Mucosa of descending colon (tissue), 3 donors: ENCODE data around the gene MST1R. TPM values are rescaled to one million over a fixed set of nuclear protein-coding genes. Genes with fewer than 3 reads are reported as not detected.
"Not testable (repeated sequence)": the region's sequence is repeated elsewhere in the genome, so short reads cannot be mapped to it uniquely, and the experiment has no call there.

ENCODE experiments used
- ATAC-seq: fragments of 200-7000 bp; cut with Tn5 transposase; one replicate; pipeline ENCODE4 v1.9.1; 2020; ENCODE audit warnings: mild to moderate bottlenecking, moderate library complexity
- DNase-seq, 3 donors: peaks; one replicate each; pipeline ENCODE4 v3.0.0-alpha.2; 2020
- H3K36me3 ChIP-seq: fragments of 200-600 bp; one replicate; pipeline ENCODE4 v1.8.0; 2021; ENCODE audit warnings: low read depth, mild to moderate bottlenecking
- H3K4me1 ChIP-seq: fragments of 200-600 bp; one replicate; pipeline ENCODE4 v1.8.0; 2021; ENCODE audit warnings: low read depth, mild to moderate bottlenecking
- H3K4me3 ChIP-seq: fragments of 200-600 bp; one replicate; pipeline ENCODE4 v1.8.0; 2021; ENCODE audit warnings: mild to moderate bottlenecking
- H3K9me3 ChIP-seq: fragments of 200-600 bp; one replicate; pipeline ENCODE4 v1.8.0; 2021; ENCODE audit warnings: mild to moderate bottlenecking
- CTCF ChIP-seq: fragments of 200-600 bp; IDR thresholded peaks from one replicate; pipeline ENCODE4 v1.8.0; 2022; ENCODE audit warnings: antibody characterized with exemption, mild to moderate bottlenecking
- intact Hi-C, 2 donors: fragments of 100-400 bp; cut with DNase I in 1 of 2; cut with micrococcal nuclease in 1 of 2; formaldehyde crosslinking; loops; one replicate each; pipeline versions ENCODE4 v1.11.0 to v1.11.1; 2022; cut with DNase I, micrococcal nuclease
- total RNA-seq, 3 donors: library from RNA; stranded (reverse); fragmentation: NEBNext Ultra II Directional in 2 of 3; extraction: Animal tissue kit (Norgen Biotek cat#: 25700) in 2 of 3; gene quantifications; one replicate each; pipeline versions ENCODE4 v1.2.1 to v1.2.4, GENCODE V29; 2021 to 2023
- donor health status: DM: no; HTN: no; CAD: no; lungs with moderate emphysema.
- donor health status: DM: no; HTN: no; CAD: no.
- donor health status: DM: no; HTN: yes; CAD: no.

The MST1R gene
- total RNA-seq, 3 donors from 2014 or later, result 76.2 to 153 (median 124) TPM

GRCh38 chr3:49927798-49928197, 24.1 kb upstream of the MST1R start:
- Histone ChIP-seq H3K4me3 (no peak overlapping the region), H3K4me1 (peaks cover 10% of the 10 kb centered on the region), H3K36me3 (no peaks in the 10 kb centered on the region), H3K9me3 (no peaks in the 10 kb centered on the region)
- intact Hi-C loops, result no loop called here
- no peak for DNase-seq
- ATAC-seq, result no peak
- no peak for TF ChIP-seq CTCF

GRCh38 chr3:49926117-49926728, 22.6 kb upstream of the MST1R start:
- no peak for TF ChIP-seq CTCF
- no peak overlapping the region for H3K4me3 ChIP-seq
- H3K36me3 ChIP-seq, result no peaks in the 10 kb centered on the region
- H3K9me3 ChIP-seq, result no peaks in the 10 kb centered on the region
- no peak for DNase-seq
- no peak for ATAC-seq
- H3K4me1 ChIP-seq, result peaks cover 10% of the 10 kb centered on the region
- intact Hi-C loops, result no loop called here

- H3K36me3 ChIP-seq, result no peaks in the 10 kb centered on the region
- TF ChIP-seq CTCF, result no peak
- intact Hi-C loops, result no loop called here
- ATAC-seq (no peak), DNase-seq (no peak)
- no peak overlapping the region for H3K4me3 ChIP-seq
- no peaks in the 10 kb centered on the region for H3K9me3 ChIP-seq
- H3K4me1 ChIP-seq, result peaks cover 9% of the 10 kb centered on the region
These were observed 21.8 kb upstream of the MST1R start for GRCh38 chr3:49925485-49925884.

- no peaks in the 10 kb centered on the region for H3K36me3 ChIP-seq
- no peak overlapping the region for H3K4me3 ChIP-seq
- intact Hi-C loops, result no loop called here
- no peak for TF ChIP-seq CTCF
- ATAC-seq (no peak), DNase-seq (no peak)
- H3K9me3 ChIP-seq, result no peaks in the 10 kb centered on the region
- peaks cover 8% of the 10 kb centered on the region for H3K4me1 ChIP-seq
These were observed 21.0 kb upstream of the MST1R start for GRCh38 chr3:49924683-49925082.

GRCh38 chr3:49917806-49918590, 14.3 kb upstream of the MST1R start:
- ATAC-seq, H3K4me1 ChIP-seq, DNase-seq, H3K4me3 ChIP-seq, H3K9me3 ChIP-seq, H3K36me3 ChIP-seq, intact Hi-C loops: not testable (repeated sequence)

- Histone ChIP-seq H3K4me1 (no peaks in the 10 kb centered on the region), H3K4me3 (no peak overlapping the region), H3K36me3 (no peaks in the 10 kb centered on the region), H3K9me3 (no peaks in the 10 kb centered on the region)
- ATAC-seq (no peak), DNase-seq (no peak)
- TF ChIP-seq CTCF, result no peak
- intact Hi-C loops, result no loop called here
These were observed 13.0 kb upstream of the MST1R start for GRCh38 chr3:49916686-49917085.
